HG03469 (cell line): ENCODE data around the gene DNAH7.
"Not testable (repeated sequence)": the region's sequence is repeated elsewhere in the genome, so short reads cannot be mapped to it uniquely, and the experiment has no call there.

Experiments
- ATAC-seq: cut with Tn5 transposase; IDR thresholded peaks from one replicate; pipeline ENCODE4 v1.9.1; 2021; ENCODE audit warnings: mild to moderate bottlenecking, moderate library complexity, moderate number of reproducible peaks; ENCODE audit not compliant: unreplicated experiment

The DNAH7 gene

GRCh38 chr2:195984923-195985726, 83.5 kb downstream of the DNAH7 start:
- no peak for ATAC-seq

- ATAC-seq: no peak
These were observed 101.3 kb downstream of the DNAH7 start for GRCh38 chr2:195967336-195967735.

GRCh38 chr2:195961873-195962272, 106.8 kb downstream of the DNAH7 start:
- peak; percentile 90 for ATAC-seq

GRCh38 chr2:195959341-195959740, 109.3 kb downstream of the DNAH7 start:
- no peak for ATAC-seq

- no peak for ATAC-seq
These were observed 111.9 kb downstream of the DNAH7 start for GRCh38 chr2:195956725-195957124.

- no peak for ATAC-seq
These were observed 123.6 kb downstream of the DNAH7 start for GRCh38 chr2:195945056-195945455.

- no peak for ATAC-seq
These were observed 131.5 kb downstream of the DNAH7 start for GRCh38 chr2:195937176-195937575.

- no peak for ATAC-seq
These were observed 134.2 kb downstream of the DNAH7 start for GRCh38 chr2:195934484-195934883.

- ATAC-seq: no peak
These were observed 139.1 kb downstream of the DNAH7 start for GRCh38 chr2:195929531-195929930.

- ATAC-seq: no peak
These were observed 143.5 kb downstream of the DNAH7 start for GRCh38 chr2:195925120-195925519.

- ATAC-seq: no peak
These were observed 144.7 kb downstream of the DNAH7 start for GRCh38 chr2:195923889-195924288.

- not testable (repeated sequence) for ATAC-seq
These were observed 151.5 kb downstream of the DNAH7 start for GRCh38 chr2:195917021-195917600.

GRCh38 chr2:195912079-195912478, 156.6 kb downstream of the DNAH7 start:
- ATAC-seq: no peak

GRCh38 chr2:195910570-195910969, 158.1 kb downstream of the DNAH7 start:
- no peak for ATAC-seq

GRCh38 chr2:195909926-195910325, 158.7 kb downstream of the DNAH7 start:
- no peak for ATAC-seq

GRCh38 chr2:195907474-195907873, 161.2 kb downstream of the DNAH7 start:
- ATAC-seq: no peak

GRCh38 chr2:195903956-195904355, 164.7 kb downstream of the DNAH7 start:
- ATAC-seq: no peak

GRCh38 chr2:195902857-195903256, 165.8 kb downstream of the DNAH7 start:
- ATAC-seq: no peak

- ATAC-seq: no peak
These were observed 169.4 kb downstream of the DNAH7 start for GRCh38 chr2:195899226-195899625.

- no peak for ATAC-seq
These were observed 170.0 kb downstream of the DNAH7 start for GRCh38 chr2:195898505-195899191.

GRCh38 chr2:195891081-195891480, 177.6 kb downstream of the DNAH7 start:
- no peak for ATAC-seq

- ATAC-seq: no peak
These were observed 189.5 kb downstream of the DNAH7 start for GRCh38 chr2:195879153-195879552.
